Measurements from ENCODE around the gene PRKACB. TPM values are rescaled to one million over a fixed set of nuclear protein-coding genes. Genes with fewer than 3 reads are reported as not detected.

Gene PRKACB
- 15.8 and 18.4 TPM in 2 replicates for total RNA-seq

GRCh38 chr1:84143796-84144565 lies at the start of gene PRKACB:
PRKACB (plus strand) TSS chr1:84144271; CDS start chr1:84144362, 91 bp downstream.

Other genes with a start within 250 kb of the PRKACB start
- gene TTLL7, start 145.1 kb upstream of the PRKACB start, total RNA-seq, result 6.3 and 11.4 TPM in 2 replicates
- gene SAMD13, start 157.4 kb downstream of the PRKACB start, total RNA-seq, result 0.18 and 0.43 TPM in 2 replicates